GM18505 (cell line): ENCODE data around the gene ST14.
A peak's percentile ranks its signal among the peaks of the same experiment; 100 is the strongest.
"Not testable (repeated sequence)": the region's sequence is repeated elsewhere in the genome, so short reads cannot be mapped to it uniquely, and the experiment has no call there.

Experiments used
- ATAC-seq: cut with Tn5 transposase; IDR thresholded peaks from one replicate; pipeline ENCODE4 v1.9.1; 2021; ENCODE audit not compliant: unreplicated experiment
- POLR2A ChIP-seq: IDR thresholded peaks from 4 replicates; pipeline ENCODE4 v1.6.1; 2011; ENCODE audit warnings: borderline replicate concordance; ENCODE audit not compliant: insufficient read depth, insufficient read length; ENCODE audit errors: extremely low read depth

ST14 gene

DNA sequence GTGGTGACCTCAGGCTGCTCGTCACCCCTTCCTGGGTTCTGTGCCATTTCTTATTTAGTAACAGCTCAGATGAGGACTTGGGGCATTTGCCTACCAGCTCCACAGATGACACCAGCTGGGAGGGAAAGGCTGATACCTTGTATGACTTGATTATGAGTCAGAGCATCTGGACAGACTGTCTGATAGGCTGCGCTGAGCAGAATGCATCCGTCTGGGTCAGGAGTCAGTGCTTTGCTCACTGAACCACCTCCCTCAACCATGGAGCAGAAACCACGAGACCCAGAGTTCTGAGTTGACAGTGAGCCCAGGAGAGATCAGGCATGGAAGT is 6.8 kb downstream of the ST14 start:
- peak; percentile 83 for ATAC-seq
- TF ChIP-seq POLR2A = no peak

DNA sequence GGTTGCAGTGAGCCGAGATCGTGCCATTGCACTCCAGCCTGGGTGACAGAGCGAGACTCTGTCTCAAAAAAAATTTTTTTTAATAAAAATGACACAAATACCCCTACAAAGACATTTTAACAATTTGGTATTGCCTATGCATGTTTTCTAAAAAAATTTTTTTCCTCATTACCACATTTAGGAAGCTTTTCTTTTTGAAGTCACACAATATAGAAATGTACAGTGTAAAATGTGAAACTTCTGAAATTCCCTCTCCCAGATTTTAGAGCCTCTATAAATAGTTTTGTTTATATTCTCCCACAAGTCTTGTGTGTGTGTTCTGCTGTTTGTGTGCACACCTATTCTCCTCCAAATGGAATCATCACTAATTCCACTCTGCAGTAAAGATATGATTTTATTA is 7.6 kb downstream of the ST14 start:
- TF ChIP-seq POLR2A = no peak
- ATAC-seq = no peak

DNA sequence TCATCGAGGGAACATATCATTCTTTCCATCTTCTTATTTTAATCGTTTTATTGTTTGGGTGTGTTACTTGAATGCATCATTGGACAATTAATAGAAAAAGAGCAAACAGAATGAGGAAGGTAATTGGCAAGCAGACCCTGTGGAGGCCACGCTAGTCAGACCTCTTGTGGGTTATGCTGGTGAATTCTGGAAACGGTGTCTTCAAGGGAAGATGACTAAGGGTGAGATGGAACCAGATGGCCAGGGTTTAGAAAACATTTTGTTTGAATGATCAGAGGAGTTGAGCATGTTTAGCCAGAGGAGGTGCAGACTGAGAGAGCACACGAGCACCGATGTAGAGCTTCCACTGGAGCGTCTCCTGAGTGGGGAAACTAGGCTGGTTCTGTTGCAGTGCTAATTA is 8.5 kb downstream of the ST14 start:
- ATAC-seq = no peak
- no peak for TF ChIP-seq POLR2A

DNA sequence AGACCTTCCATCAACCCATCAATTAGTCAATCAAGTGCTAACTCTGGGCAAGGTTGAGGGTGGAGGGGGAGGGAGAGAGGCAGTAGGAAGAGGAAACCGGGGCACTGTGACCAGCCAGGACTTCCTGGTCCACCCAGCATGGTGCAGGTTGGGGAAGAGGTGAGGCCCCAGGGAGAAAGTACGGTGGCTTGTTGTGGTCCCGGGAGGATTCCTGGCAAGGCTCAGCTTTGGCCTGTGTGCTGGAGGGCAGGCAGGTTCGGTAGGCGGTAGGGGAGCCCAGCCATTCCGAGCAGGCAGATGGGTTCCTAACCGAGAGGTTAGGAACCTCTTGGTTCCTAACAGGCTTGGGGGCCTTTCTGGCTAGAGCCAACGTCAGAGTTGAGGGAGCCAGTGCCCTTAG is 10.8 kb downstream of the ST14 start:
- no peak for ATAC-seq
- no peak for TF ChIP-seq POLR2A

DNA sequence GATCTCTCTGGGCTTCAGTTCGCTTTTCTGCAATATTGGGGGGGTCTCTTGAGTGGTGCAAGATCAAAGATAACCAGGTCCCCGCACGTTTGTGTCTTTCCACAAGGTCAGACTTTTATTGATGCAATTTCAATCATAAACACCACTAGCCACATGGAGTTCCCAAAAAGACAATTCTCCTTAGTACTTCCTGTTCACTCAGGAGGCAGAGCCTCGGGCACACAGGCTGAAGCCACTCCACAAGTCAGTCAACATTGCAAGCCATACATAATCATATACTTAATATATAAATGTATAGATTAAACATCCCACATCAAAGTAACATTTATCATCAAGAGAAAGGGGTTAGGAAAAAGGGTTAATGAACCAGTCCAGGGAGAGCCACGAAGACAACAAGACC is 12.0 kb downstream of the ST14 start:
- no peak for ATAC-seq
- TF ChIP-seq POLR2A = no peak

DNA sequence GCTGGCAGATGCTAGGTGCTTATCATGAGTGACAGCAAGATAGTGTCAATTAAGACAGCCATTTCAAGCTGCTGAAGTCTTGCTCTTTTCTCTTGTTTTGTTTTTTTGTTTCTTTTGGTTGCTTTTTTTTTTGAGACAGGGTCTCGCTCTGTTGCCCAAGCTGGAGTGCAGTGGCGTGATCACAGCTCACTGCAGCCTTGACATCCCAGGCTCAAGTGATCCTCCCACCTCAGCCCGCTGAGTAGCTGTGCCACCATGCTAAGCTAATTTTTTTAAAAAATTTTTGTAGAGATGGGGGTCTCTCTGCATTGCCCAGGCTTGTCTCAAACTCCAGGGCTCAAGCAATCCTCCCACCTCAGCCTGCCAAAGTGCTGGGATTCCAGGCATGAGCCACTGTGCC is 12.4 kb downstream of the ST14 start:
- ATAC-seq = not testable (repeated sequence)

DNA sequence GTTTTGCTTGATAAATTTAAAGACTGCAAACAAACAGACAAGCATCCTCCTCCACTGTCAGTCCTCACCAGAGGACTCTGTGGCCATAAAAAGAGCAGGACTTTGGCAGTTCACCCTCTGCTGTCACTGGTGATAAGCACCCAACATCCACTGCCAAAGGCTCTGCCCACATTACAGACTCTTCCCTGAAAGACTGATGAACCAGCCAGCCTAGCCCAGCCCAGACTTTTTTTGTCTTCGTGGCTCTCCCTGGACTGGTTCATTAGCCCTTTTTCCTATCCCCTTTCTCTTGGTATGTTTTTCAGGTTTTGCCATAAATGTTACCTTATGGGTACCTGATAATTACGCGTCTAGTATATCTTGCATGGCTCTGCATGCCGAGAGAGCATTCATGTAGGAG is 15.1 kb downstream of the ST14 start:
- no peak for ATAC-seq
- TF ChIP-seq POLR2A = no peak

DNA sequence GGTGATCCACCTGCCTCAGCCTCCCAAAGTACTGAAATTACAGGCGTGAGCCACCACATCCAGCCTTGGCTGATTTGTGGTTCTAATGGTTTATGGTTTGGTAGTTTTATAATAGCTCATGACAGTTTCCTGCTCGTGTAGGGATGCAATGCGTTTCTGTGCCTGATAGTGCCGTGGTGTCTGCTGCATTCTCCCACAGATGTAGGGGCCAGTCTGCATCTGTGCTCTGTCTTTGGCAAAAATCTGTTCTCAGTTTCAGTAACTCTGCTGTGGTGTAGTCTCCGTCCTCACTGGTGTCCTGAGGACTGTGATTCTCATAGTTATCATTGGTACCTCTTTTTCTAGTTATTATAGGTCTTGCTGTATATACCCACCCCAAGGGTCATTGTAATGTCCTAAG is 16.3 kb downstream of the ST14 start:
- TF ChIP-seq POLR2A = no peak
- ATAC-seq = no peak

DNA sequence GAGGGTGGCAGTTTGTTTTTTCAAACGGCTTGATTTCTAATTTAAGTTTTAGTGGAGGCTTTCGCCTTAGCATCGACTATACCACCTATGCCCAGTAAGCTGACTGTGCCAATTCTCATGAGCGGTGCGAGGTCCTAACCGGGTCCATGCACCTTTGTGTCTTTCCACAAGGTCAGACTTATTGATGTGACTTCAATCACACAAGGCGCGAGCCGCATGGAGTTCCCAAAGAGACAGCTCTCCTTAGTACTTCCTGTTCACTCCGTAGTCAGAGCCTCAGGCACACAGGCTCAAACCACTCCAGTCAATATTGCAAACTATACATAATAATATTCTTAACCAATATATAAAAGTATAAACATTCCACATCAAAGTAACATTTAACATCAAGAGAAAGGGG is 18.2 kb downstream of the ST14 start:
- no peak for TF ChIP-seq POLR2A
- no peak for ATAC-seq

DNA sequence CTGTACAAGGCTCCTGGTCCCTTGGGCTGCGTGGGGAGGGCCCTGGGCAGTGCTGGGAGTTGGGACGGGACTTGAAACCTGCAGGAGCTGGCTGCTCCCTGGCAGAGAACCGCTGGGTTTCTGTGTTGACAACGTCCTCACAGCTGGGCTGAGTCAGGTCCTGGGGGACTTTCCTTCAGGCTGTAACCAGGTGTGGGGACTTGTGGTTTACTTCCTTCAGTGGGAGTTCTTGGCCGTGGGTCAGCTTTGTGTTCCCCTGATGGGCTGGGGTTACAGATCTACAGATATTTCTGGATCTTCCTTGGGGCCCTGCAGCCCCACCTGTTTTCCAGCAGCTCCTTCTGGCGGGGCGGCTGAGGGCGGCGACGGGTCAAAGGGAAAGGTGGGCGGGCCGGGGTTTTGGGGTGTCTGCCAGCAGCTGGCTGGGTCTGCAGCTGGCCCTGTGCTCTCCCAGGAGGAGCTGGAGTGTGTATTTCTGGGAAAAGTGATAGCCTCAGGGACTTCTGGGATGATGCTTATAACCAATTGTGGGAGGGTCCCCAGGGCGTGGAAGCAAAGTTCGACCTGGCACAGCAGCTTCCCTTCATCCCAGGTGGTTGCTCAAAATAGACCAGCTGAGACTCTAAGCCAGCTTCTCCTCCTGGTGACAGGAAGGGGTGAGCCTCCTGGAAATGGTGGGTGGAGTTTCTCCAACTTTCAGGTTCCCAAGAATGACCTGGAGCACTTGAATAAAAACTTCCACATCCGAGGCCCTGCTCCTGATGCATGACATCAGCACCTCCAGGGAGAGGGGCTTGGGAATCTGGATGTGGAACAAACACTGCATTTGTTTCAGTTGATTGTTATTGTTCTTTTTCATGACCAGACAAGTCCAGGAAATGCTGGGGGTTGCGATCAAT is 19.1 kb downstream of the ST14 start:
- ATAC-seq = no peak
- TF ChIP-seq POLR2A = no peak

DNA sequence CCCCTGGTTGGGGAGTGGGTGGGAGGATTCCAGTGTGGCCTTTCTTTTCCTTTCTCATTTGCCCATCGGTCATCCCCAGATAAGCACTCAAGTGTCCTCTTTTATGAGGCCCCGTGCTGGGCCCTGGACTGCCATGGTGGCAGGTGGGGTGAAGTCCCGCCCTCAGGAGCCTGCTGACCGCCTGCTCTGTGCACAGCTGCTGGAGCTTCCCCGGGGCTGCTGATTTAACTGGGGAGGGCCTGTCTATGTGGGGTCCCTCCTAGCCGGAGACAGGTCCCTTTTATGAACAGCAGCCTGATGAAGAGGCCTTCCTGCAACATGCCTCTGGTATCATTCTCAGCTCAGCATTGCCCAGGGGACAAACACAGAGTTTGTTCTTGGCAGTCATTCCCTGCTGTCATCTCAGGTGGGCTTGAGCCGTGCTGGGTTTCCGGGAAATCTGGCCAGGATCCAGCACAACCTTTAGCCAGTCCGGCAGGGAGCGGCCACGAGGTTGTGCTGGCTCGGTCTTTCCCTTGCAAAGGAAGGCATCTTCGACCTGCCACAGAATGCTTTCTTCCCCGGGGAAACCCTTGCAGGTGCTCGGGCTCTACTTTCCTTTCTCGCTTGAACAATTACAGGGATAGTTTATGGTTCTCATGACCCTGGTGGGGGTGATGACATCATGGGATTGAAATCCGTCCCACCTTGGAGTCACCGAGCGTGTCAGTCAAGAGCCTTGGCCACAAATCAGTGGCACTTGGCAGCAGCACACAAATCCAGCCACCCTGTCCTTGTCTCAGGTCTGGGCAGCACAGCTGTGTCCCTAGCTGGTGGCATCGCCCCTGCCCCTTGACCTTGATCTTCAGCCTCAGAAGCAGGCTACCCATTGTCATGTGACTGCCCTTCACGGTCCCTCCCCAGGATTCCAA is 20.1 kb downstream of the ST14 start:
- no peak for ATAC-seq

DNA sequence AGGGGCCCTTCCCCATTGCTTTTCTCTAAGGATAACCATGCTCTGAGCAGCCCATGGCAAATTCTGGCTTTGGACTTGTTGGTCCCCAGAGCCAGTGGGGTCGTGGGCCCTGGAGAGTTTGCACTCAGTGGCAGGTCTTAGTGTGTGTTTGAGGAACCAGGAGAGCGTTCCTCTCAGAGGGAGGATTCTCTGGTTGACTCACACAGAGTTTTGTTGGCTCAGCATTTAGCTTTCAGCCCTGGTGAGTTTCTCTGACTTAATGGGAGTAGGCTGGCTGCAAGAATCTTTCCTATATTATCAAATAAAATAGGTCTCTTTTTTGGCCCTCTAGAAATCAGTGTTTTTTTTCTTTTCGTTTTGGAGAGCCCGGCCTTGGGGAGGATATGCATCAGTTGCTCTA is 20.9 kb downstream of the ST14 start:
- TF ChIP-seq POLR2A = no peak
- ATAC-seq = peak; percentile 55

More for the DNA sequence above, 20.1 kb downstream of the ST14 start:
- TF ChIP-seq POLR2A = no peak

DNA sequence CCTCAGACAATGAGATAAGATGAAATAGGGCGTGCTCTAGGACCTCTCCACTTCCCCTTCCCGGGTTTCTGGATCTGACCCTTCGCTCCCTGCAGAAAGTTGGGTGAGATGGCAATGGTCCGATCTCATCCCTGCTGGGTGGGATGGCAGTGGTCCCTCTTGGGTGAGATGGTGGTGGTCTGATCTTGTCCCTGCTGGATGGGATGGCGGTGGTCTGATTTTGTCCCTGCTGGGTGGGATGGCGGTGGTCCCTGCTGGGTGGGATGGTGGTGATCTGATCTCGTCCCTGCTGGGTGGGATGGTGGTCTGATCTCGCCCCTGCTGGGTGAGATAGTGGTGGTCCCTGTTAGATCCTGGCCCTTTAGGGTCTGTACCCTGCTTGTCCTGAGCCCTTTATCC is 21.3 kb downstream of the ST14 start:
- ATAC-seq = peak; percentile 12

More for the DNA sequence above, 21.3 kb downstream of the ST14 start:
- TF ChIP-seq POLR2A = no peak
